ENCODE data around the gene PIK3CB.

DNA sequence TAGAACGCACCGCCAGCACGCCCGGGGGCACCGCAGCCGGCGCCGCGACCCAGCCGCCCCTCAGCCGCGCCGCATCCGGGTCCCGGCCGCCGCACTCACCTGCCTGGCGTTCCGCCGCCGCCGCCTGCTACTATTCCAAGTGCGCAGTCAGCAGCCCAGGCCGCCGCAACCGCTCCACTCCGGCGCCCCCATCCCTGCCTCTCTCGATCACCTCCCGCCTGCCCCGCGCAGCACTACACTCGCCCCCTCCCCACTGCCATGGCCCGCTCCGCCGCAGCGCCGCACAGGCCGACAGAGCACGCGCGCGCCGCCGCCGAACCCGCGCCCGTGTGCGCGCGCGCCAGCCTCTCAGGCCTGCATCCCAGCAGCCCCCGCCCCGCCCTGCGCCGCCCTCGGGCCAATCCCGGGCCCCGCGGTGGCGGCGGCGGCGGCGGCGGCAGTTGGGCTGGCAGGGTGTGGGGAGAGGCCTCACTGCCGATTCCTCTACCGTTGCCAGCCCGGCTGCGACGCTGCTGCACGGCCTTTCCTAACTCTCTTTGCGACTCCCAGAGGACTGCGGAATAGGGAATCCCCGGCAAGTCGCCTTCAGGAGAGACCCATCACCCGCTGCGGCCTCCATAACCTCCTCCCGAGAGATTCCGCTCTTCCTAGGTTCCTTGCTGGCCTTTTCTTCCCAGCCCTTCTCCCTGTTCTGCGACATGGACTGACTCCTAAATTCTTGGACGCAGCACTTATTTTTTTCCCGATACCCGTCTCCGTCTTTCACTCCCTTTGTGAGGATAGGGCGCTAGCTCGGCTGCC is at the start of gene PIK3CB:
- TF ChIP-seq, protein P1, sequence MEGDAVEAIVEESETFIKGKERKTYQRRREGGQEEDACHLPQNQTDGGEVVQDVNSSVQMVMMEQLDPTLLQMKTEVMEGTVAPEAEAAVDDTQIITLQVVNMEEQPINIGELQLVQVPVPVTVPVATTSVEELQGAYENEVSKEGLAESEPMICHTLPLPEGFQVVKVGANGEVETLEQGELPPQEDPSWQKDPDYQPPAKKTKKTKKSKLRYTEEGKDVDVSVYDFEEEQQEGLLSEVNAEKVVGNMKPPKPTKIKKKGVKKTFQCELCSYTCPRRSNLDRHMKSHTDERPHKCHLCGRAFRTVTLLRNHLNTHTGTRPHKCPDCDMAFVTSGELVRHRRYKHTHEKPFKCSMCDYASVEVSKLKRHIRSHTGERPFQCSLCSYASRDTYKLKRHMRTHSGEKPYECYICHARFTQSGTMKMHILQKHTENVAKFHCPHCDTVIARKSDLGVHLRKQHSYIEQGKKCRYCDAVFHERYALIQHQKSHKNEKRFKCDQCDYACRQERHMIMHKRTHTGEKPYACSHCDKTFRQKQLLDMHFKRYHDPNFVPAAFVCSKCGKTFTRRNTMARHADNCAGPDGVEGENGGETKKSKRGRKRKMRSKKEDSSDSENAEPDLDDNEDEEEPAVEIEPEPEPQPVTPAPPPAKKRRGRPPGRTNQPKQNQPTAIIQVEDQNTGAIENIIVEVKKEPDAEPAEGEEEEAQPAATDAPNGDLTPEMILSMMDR (IDR thresholded peaks at IDR 0.05) = 0 out of 2 replicates have a peak, but pooled peaks have one; percentile 30
- no peak for TF ChIP-seq ZFX (IDR thresholded peaks at IDR 0.05; ENCODE audit: borderline replicate concordance)

All from 22Rv1 (cell line).